Muscle of arm (tissue), 12 donors: Measurements from ENCODE around the gene CREB5. TPM values are rescaled to one million over a fixed set of nuclear protein-coding genes. Genes with fewer than 3 reads are reported as not detected.
A peak's percentile ranks its signal among the peaks of the same experiment; 100 is the strongest.
"Not testable (repeated sequence)": the region's sequence is repeated elsewhere in the genome, so short reads cannot be mapped to it uniquely, and the experiment has no call there.

Source experiments
- DNase-seq: peaks from one replicate; pipeline ENCODE4 v3.0.0-alpha.2; 2013
- polyA plus RNA-seq, 12 donors: library from polyadenylated mRNA; unstranded; fragments of 120-200 nt; gene quantifications; one replicate each; pipeline ENCODE4 v1.2.1, GENCODE V29; 2013; ENCODE audit not compliant: insufficient read length in 12 of 12

The CREB5 gene
- polyA plus RNA-seq, 12 donors = 21.9 to 65.7 (median 34.2) TPM

- DNase-seq = no peak
These were observed 193.2 kb downstream of the CREB5 start for GRCh38 chr7:28605427-28606085.

- no peak for DNase-seq
These were observed 194.1 kb downstream of the CREB5 start for GRCh38 chr7:28606421-28606820.

- no peak for DNase-seq
These were observed 195.5 kb downstream of the CREB5 start for GRCh38 chr7:28607855-28608193.

- no peak for DNase-seq
These were observed 195.9 kb downstream of the CREB5 start for GRCh38 chr7:28608237-28608656.

- no peak for DNase-seq
These were observed 196.4 kb downstream of the CREB5 start for GRCh38 chr7:28608731-28609130.

- DNase-seq = no peak
These were observed 197.3 kb downstream of the CREB5 start for GRCh38 chr7:28609608-28610007.

- not testable (repeated sequence) for DNase-seq
These were observed 199.1 kb downstream of the CREB5 start for GRCh38 chr7:28611399-28611897.

GRCh38 chr7:28613262-28613661 lies 200.9 kb downstream of the CREB5 start:
- DNase-seq = no peak

- no peak for DNase-seq
These were observed 202.8 kb downstream of the CREB5 start for GRCh38 chr7:28615091-28615490.

GRCh38 chr7:28617308-28617880 lies 205.1 kb downstream of the CREB5 start:
- no peak for DNase-seq

GRCh38 chr7:28618383-28618782 lies 206.1 kb downstream of the CREB5 start:
- DNase-seq = no peak

- DNase-seq = no peak
These were observed 206.9 kb downstream of the CREB5 start for GRCh38 chr7:28619256-28619655.

GRCh38 chr7:28621369-28621841 lies 209.1 kb downstream of the CREB5 start:
- DNase-seq = no peak

- no peak for DNase-seq
These were observed 210.9 kb downstream of the CREB5 start for GRCh38 chr7:28623105-28623730.

GRCh38 chr7:28623863-28624262 lies 211.5 kb downstream of the CREB5 start:
- no peak for DNase-seq

GRCh38 chr7:28625432-28625831 lies 213.1 kb downstream of the CREB5 start:
- DNase-seq = peak; percentile 81

- DNase-seq = no peak
These were observed 213.9 kb downstream of the CREB5 start for GRCh38 chr7:28626221-28626620.

GRCh38 chr7:28626624-28627262 lies 214.4 kb downstream of the CREB5 start:
- no peak for DNase-seq

- no peak for DNase-seq
These were observed 214.9 kb downstream of the CREB5 start for GRCh38 chr7:28627263-28627653.

- no peak for DNase-seq
These were observed 215.6 kb downstream of the CREB5 start for GRCh38 chr7:28627896-28628295.

- peak; percentile 81 for DNase-seq
These were observed 217.0 kb downstream of the CREB5 start for GRCh38 chr7:28629216-28629842.

GRCh38 chr7:28630350-28630749 lies 218.0 kb downstream of the CREB5 start:
- no peak for DNase-seq
